Tibial nerve (tissue), 4 donors: ENCODE data around the gene GALNT3. TPM values are rescaled to one million over a fixed set of nuclear protein-coding genes. Genes with fewer than 3 reads are reported as not detected.
A peak's percentile ranks its signal among the peaks of the same experiment; 100 is the strongest.

Source experiments
- DNase-seq, 2 donors: peaks; one replicate each; pipeline ENCODE4 v3.0.0-alpha.2; 2019; ENCODE audit warnings: low spot score in 2 of 2
- H3K27ac ChIP-seq, 4 donors: fragments of 200-600 bp; sonication (generic) in 3 of 4; one replicate each; pipeline ENCODE4 v1.5.1; 2017 to 2019; ENCODE audit warnings: mild to moderate bottlenecking in 1 of 4
- H3K27me3 ChIP-seq, 2 donors: fragments of 200-600 bp; sonication (generic) in 1 of 2; one replicate each; pipeline versions ENCODE4 v1.5.1 to v1.6.0; 2017 to 2019
- H3K36me3 ChIP-seq, 3 donors: fragments of 200-600 bp; sonication (generic); one replicate each; pipeline ENCODE4 v1.5.1; 2018 to 2019
- H3K4me1 ChIP-seq, 4 donors: fragments of 200-600 bp; sonication (generic) in 3 of 4; one replicate each; pipeline ENCODE4 v1.5.1; 2017 to 2019
- H3K4me3 ChIP-seq, 4 donors: fragments of 200-600 bp; sonication (generic) in 3 of 4; one replicate each; pipeline ENCODE4 v1.5.1; 2017 to 2019; ENCODE audit warnings: mild to moderate bottlenecking in 1 of 4, moderate library complexity in 1 of 4
- H3K9me3 ChIP-seq, 4 donors: fragments of 200-600 bp; sonication (generic) in 3 of 4; one replicate each; pipeline ENCODE4 v1.5.1; 2017 to 2019
- CTCF ChIP-seq, 5 experiments: fragments of 200-600 bp in 3 of 5; fragments of 450-650 bp in 2 of 5; sonication (generic) in 3 of 5; IDR thresholded peaks; one replicate each; pipeline ENCODE4 v1.5.1; 2016 to 2019; ENCODE audit warnings: antibody characterized with exemption in 5 of 5, mild to moderate bottlenecking in 3 of 5, moderate library complexity in 2 of 5
- EP300 ChIP-seq, 2 donors: sonication (generic); formaldehyde crosslinking; IDR thresholded peaks; one replicate each; pipeline ENCODE4 v1.6.1; 2017; ENCODE audit warnings: antibody characterized with exemption in 2 of 2, mild to moderate bottlenecking in 1 of 2
- POLR2A ChIP-seq, 2 donors: fragments of 450-650 bp; IDR thresholded peaks; one replicate each; pipeline ENCODE4 v1.6.1; 2017; ENCODE audit warnings: antibody characterized with exemption in 2 of 2, mild to moderate bottlenecking in 2 of 2, moderate library complexity in 2 of 2
- WGBS, 2 donors: methylation state at CpG; one replicate each; pipeline ENCODE4 v1.1.5; 2018; 5-methylcytosine and 5-hydroxymethylcytosine counted together
- total RNA-seq, 4 donors: library from RNA; depleted of rRNA; stranded (reverse); fragments of >200 nt; gene quantifications; one replicate each; pipeline ENCODE4 v1.1.0, GENCODE V29; 2016

The GALNT3 gene
- total RNA-seq, 4 donors from 2014 or later = 1.0 to 7.9 (median 2.6) TPM

- Histone ChIP-seq H3K36me3 (no peaks in the 10 kb centered on the region), H3K27me3 (no peaks in the 10 kb centered on the region)
- TF ChIP-seq POLR2A (IDR thresholded peaks at IDR 0.05) = no peak
- TF ChIP-seq EP300 (IDR thresholded peaks at IDR 0.05) = no peak
- no peak for TF ChIP-seq CTCF (IDR thresholded peaks at IDR 0.05)
Observed at GRCh38 chr2:165835363-165835762, 41.3 kb upstream of the GALNT3 start.

GRCh38 chr2:165833156-165833555 lies 39.1 kb upstream of the GALNT3 start:
- Histone ChIP-seq H3K27ac (no peak overlapping the region), H3K4me3 (no peak overlapping the region), H3K9me3 (no peaks in the 10 kb centered on the region), H3K36me3 (no peaks in the 10 kb centered on the region), H3K27me3 (no peaks in the 10 kb centered on the region), H3K4me1 (no peaks in the 10 kb centered on the region)
- TF ChIP-seq POLR2A (IDR thresholded peaks at IDR 0.05) (no peak), CTCF (IDR thresholded peaks at IDR 0.05) (no peak), EP300 (IDR thresholded peaks at IDR 0.05) (no peak)
- 84 to 86% methylated on average over 4 of the region's 4 CpGs for WGBS, 2 donors
- no peak for DNase-seq

More at GRCh38 chr2:165835363-165835762, 41.3 kb upstream of the GALNT3 start:
- Histone ChIP-seq H3K4me1 (no peaks in the 10 kb centered on the region), H3K9me3 (no peaks in the 10 kb centered on the region), H3K27ac (no peak overlapping the region), H3K4me3 (no peak overlapping the region)
- no peak for DNase-seq
- WGBS, 2 donors = 84 to 86% methylated on average over 2 of the region's 2 CpGs

GRCh38 chr2:165827921-165828276 lies 33.9 kb upstream of the GALNT3 start:
- Histone ChIP-seq H3K36me3 (no peaks in the 10 kb centered on the region), H3K27me3 (no peaks in the 10 kb centered on the region), H3K9me3 (no peaks in the 10 kb centered on the region), H3K4me1 (peaks cover 0 to 9% (median 0%) of the 10 kb centered on the region in 4 donors), H3K4me3 (no peak overlapping the region), H3K27ac (no peak overlapping the region)
- 84 to 100% methylated on average over 1 of the region's 1 CpG for WGBS, 2 donors
- DNase-seq = no peak
- no peak for TF ChIP-seq EP300 (IDR thresholded peaks at IDR 0.05)
- no peak for TF ChIP-seq CTCF (IDR thresholded peaks at IDR 0.05)
- no peak for TF ChIP-seq POLR2A (IDR thresholded peaks at IDR 0.05)

- H3K27me3 ChIP-seq = no peaks in the 10 kb centered on the region
- H3K27ac ChIP-seq = no peak overlapping the region
- peaks cover 0 to 9% (median 0%) of the 10 kb centered on the region in 4 donors for H3K4me1 ChIP-seq
- no peaks in the 10 kb centered on the region for H3K9me3 ChIP-seq
- H3K4me3 ChIP-seq = no peak overlapping the region
- TF ChIP-seq POLR2A (IDR thresholded peaks at IDR 0.05) (no peak), CTCF (IDR thresholded peaks at IDR 0.05) (no peak), EP300 (IDR thresholded peaks at IDR 0.05) (no peak)
- 75 to 79% methylated on average over 3 of the region's 3 CpGs for WGBS, 2 donors
- H3K36me3 ChIP-seq = no peaks in the 10 kb centered on the region
- no peak for DNase-seq
Observed at GRCh38 chr2:165827016-165827920, 33.2 kb upstream of the GALNT3 start.

GRCh38 chr2:165825041-165825440 lies 31.0 kb upstream of the GALNT3 start:
- H3K4me3 ChIP-seq = no peak overlapping the region
- H3K27ac ChIP-seq = no peak overlapping the region
- H3K9me3 ChIP-seq = no peaks in the 10 kb centered on the region
- no peak for TF ChIP-seq EP300 (IDR thresholded peaks at IDR 0.05)
- no peak for TF ChIP-seq CTCF (IDR thresholded peaks at IDR 0.05)
- peak in 1 of 2 donors; percentile 21 for DNase-seq
- H3K36me3 ChIP-seq = no peaks in the 10 kb centered on the region
- peaks cover 0 to 20% (median 0%) of the 10 kb centered on the region in 4 donors for H3K4me1 ChIP-seq
- 25 to 27% methylated on average over 2 of the region's 2 CpGs for WGBS, 2 donors
- no peaks in the 10 kb centered on the region for H3K27me3 ChIP-seq
